Psoas muscle (tissue), 8 donors: Measurements from ENCODE around the gene LHPP. TPM values are rescaled to one million over a fixed set of nuclear protein-coding genes. Genes with fewer than 3 reads are reported as not detected.

ENCODE experiments used
- ATAC-seq, 4 donors: fragments of 200-7000 bp; cut with Tn5 transposase; one replicate each; pipeline ENCODE4 v1.9.1; 2020; ENCODE audit warnings: moderate library complexity in 3 of 4, mild to moderate bottlenecking in 2 of 4
- DNase-seq, 2 donors: peaks; one replicate each; pipeline ENCODE4 v3.0.0-alpha.2; 2020
- H3K27ac ChIP-seq: fragments of 200-600 bp; one replicate; pipeline ENCODE4 v1.8.0; 2022
- H3K27me3 ChIP-seq, 3 donors: fragments of 200-600 bp in 1 of 3; one replicate each; pipeline versions ENCODE4 v1.6.1 to v1.8.0; 2013 to 2022; ENCODE audit warnings: low read length in 2 of 3, mild to moderate bottlenecking in 2 of 3, moderate library complexity in 1 of 3; ENCODE audit not compliant: insufficient read depth in 3 of 3
- H3K36me3 ChIP-seq, 2 donors: fragments of 200-600 bp in 1 of 2; one replicate each; pipeline versions ENCODE4 v1.6.1 to v1.8.0; 2013 to 2022; ENCODE audit warnings: low read depth in 1 of 2, mild to moderate bottlenecking in 1 of 2, moderate library complexity in 1 of 2; ENCODE audit not compliant: insufficient read depth in 1 of 2
- H3K4me1 ChIP-seq: fragments of 200-600 bp; one replicate; pipeline ENCODE4 v1.8.0; 2022
- H3K4me3 ChIP-seq: fragments of 200-600 bp; one replicate; pipeline ENCODE4 v1.8.0; 2022; ENCODE audit warnings: mild to moderate bottlenecking
- H3K9me3 ChIP-seq: fragments of 200-600 bp; one replicate; pipeline ENCODE4 v1.8.0; 2022
- CTCF ChIP-seq: fragments of 200-600 bp; IDR thresholded peaks from one replicate; pipeline ENCODE4 v1.8.0; 2022; ENCODE audit warnings: antibody characterized with exemption
- WGBS, 3 donors: extraction: QIAGEN DNeasy Blood & Tissue Kit; methylation state at CpG; one replicate each; pipeline versions ENCODE4 v1.1.6 to v1.1.7; 2013; 5-methylcytosine and 5-hydroxymethylcytosine counted together
- intact Hi-C, 2 donors: fragments of 100-400 bp; cut with DNase I; formaldehyde crosslinking; loops; one replicate each; pipeline versions ENCODE4 v1.11.0 to v1.14.2; 2022
- polyA plus RNA-seq, 3 donors: library from polyadenylated mRNA; stranded (reverse); fragments of 200-250 nt; gene quantifications; one replicate each; pipeline ENCODE4 v1.2.3, GENCODE V29; 2013
- total RNA-seq, 4 donors: library from RNA; stranded (reverse); fragmentation: NEBNext Ultra II Directional in 2 of 4; extraction: Animal tissue kit (Norgen Biotek cat#: 25700) in 2 of 4; gene quantifications; one replicate each; pipeline versions ENCODE4 v1.2.1 to v1.2.4, GENCODE V29; 2021 to 2023
- donor health status: healthy with polysubstance abuse.
- donor health status: DM: no; HTN: no; CAD: no; lungs with moderate emphysema.
- donor health status: Bipolar disorder and iron deficiency.
- donor health status: healthy.
- donor health status: DM: yes; HTN: yes; CAD: no.
- donor health status: DM: no; HTN: no; CAD: no.
- donor health status: DM: no; HTN: no; CAD: no.
- donor health status: DM: yes; HTN: yes; CAD: no.

Gene LHPP
- total and polyA plus RNA-seq, 7 donors, result 4.7 to 12.8 (median 6.1) TPM

GRCh38 chr10:124472071-124472470 lies 10.4 kb downstream of the LHPP start:
- TF ChIP-seq CTCF, result no peak
- WGBS, 3 donors, result 85 to 90% (median 89%) methylated on average over 6 of the region's 6 CpGs
- Histone ChIP-seq H3K36me3 (no peaks in the 10 kb centered on the region), H3K27ac (no peak overlapping the region), H3K4me3 (no peak overlapping the region), H3K27me3 (no peaks in the 10 kb centered on the region), H3K4me1 (no peaks in the 10 kb centered on the region), H3K9me3 (no peaks in the 10 kb centered on the region)
- no peak for DNase-seq
- no peak for ATAC-seq
- intact Hi-C loops, result no loop called here

GRCh38 chr10:124473070-124473469 lies 11.4 kb downstream of the LHPP start:
- Histone ChIP-seq H3K9me3 (no peaks in the 10 kb centered on the region), H3K4me1 (no peaks in the 10 kb centered on the region), H3K27ac (no peak overlapping the region), H3K36me3 (no peaks in the 10 kb centered on the region), H3K27me3 (no peaks in the 10 kb centered on the region), H3K4me3 (no peak overlapping the region)
- no peak for DNase-seq
- ATAC-seq, result no peak
- 53 to 77% (median 55%) methylated on average over 3 of the region's 3 CpGs for WGBS, 3 donors
- no peak for TF ChIP-seq CTCF
- intact Hi-C loops, result no loop called here

- Histone ChIP-seq H3K27ac (no peak overlapping the region), H3K27me3 (no peaks in the 10 kb centered on the region), H3K36me3 (no peaks in the 10 kb centered on the region), H3K9me3 (no peaks in the 10 kb centered on the region), H3K4me1 (no peaks in the 10 kb centered on the region), H3K4me3 (no peak overlapping the region)
- no peak for TF ChIP-seq CTCF
- 65 to 79% (median 78%) methylated on average over 9 of the region's 9 CpGs for WGBS, 3 donors
- intact Hi-C loops, result no loop called here
- DNase-seq, result no peak
- ATAC-seq, result no peak
Measured at GRCh38 chr10:124474514-124475070, 13.0 kb downstream of the LHPP start.

- Histone ChIP-seq H3K4me3 (no peak overlapping the region), H3K27me3 (no peaks in the 10 kb centered on the region), H3K4me1 (no peaks in the 10 kb centered on the region), H3K27ac (no peak overlapping the region), H3K9me3 (no peaks in the 10 kb centered on the region), H3K36me3 (no peaks in the 10 kb centered on the region)
- no peak for TF ChIP-seq CTCF
- intact Hi-C loops, result no loop called here
- no peak for DNase-seq
- ATAC-seq, result no peak
- WGBS, 3 donors, result 92 to 95% (median 93%) methylated on average over 23 of the region's 23 CpGs
Measured at GRCh38 chr10:124476043-124476725, 14.6 kb downstream of the LHPP start.
